Psoas muscle (tissue), 8 donors: Measurements from ENCODE around the gene TMEM132C. TPM values are rescaled to one million over a fixed set of nuclear protein-coding genes. Genes with fewer than 3 reads are reported as not detected.

ENCODE experiments used
- ATAC-seq, 4 donors: fragments of 200-7000 bp; cut with Tn5 transposase; one replicate each; pipeline ENCODE4 v1.9.1; 2020; ENCODE audit warnings: moderate library complexity in 3 of 4, mild to moderate bottlenecking in 2 of 4
- DNase-seq, 2 donors: peaks; one replicate each; pipeline ENCODE4 v3.0.0-alpha.2; 2020
- H3K27ac ChIP-seq: fragments of 200-600 bp; one replicate; pipeline ENCODE4 v1.8.0; 2022
- H3K27me3 ChIP-seq, 3 donors: fragments of 200-600 bp in 1 of 3; one replicate each; pipeline versions ENCODE4 v1.6.1 to v1.8.0; 2013 to 2022; ENCODE audit warnings: low read length in 2 of 3, mild to moderate bottlenecking in 2 of 3, moderate library complexity in 1 of 3; ENCODE audit not compliant: insufficient read depth in 3 of 3
- H3K36me3 ChIP-seq, 2 donors: fragments of 200-600 bp in 1 of 2; one replicate each; pipeline versions ENCODE4 v1.6.1 to v1.8.0; 2013 to 2022; ENCODE audit warnings: low read depth in 1 of 2, mild to moderate bottlenecking in 1 of 2, moderate library complexity in 1 of 2; ENCODE audit not compliant: insufficient read depth in 1 of 2
- H3K4me1 ChIP-seq: fragments of 200-600 bp; one replicate; pipeline ENCODE4 v1.8.0; 2022
- H3K4me3 ChIP-seq: fragments of 200-600 bp; one replicate; pipeline ENCODE4 v1.8.0; 2022; ENCODE audit warnings: mild to moderate bottlenecking
- H3K9me3 ChIP-seq: fragments of 200-600 bp; one replicate; pipeline ENCODE4 v1.8.0; 2022
- CTCF ChIP-seq: fragments of 200-600 bp; IDR thresholded peaks from one replicate; pipeline ENCODE4 v1.8.0; 2022; ENCODE audit warnings: antibody characterized with exemption
- WGBS, 3 donors: extraction: QIAGEN DNeasy Blood & Tissue Kit; methylation state at CpG; one replicate each; pipeline versions ENCODE4 v1.1.6 to v1.1.7; 2013; 5-methylcytosine and 5-hydroxymethylcytosine counted together
- intact Hi-C, 2 donors: fragments of 100-400 bp; cut with DNase I; formaldehyde crosslinking; loops; one replicate each; pipeline versions ENCODE4 v1.11.0 to v1.14.2; 2022
- polyA plus RNA-seq, 3 donors: library from polyadenylated mRNA; stranded (reverse); fragments of 200-250 nt; gene quantifications; one replicate each; pipeline ENCODE4 v1.2.3, GENCODE V29; 2013
- total RNA-seq, 4 donors: library from RNA; stranded (reverse); fragmentation: NEBNext Ultra II Directional in 2 of 4; extraction: Animal tissue kit (Norgen Biotek cat#: 25700) in 2 of 4; gene quantifications; one replicate each; pipeline versions ENCODE4 v1.2.1 to v1.2.4, GENCODE V29; 2021 to 2023
- donor health status: healthy with polysubstance abuse.
- donor health status: DM: no; HTN: no; CAD: no; lungs with moderate emphysema.
- donor health status: Bipolar disorder and iron deficiency.
- donor health status: healthy.
- donor health status: DM: yes; HTN: yes; CAD: no.
- donor health status: DM: no; HTN: no; CAD: no.
- donor health status: DM: no; HTN: no; CAD: no.
- donor health status: DM: yes; HTN: yes; CAD: no.

TMEM132C gene
- total and polyA plus RNA-seq, 7 donors: 0.16 to 0.77 (median 0.47) TPM

- TF ChIP-seq CTCF: no peak
- Histone ChIP-seq H3K4me1 (no peaks in the 10 kb centered on the region), H3K27ac (no peak overlapping the region), H3K9me3 (no peaks in the 10 kb centered on the region), H3K4me3 (no peak overlapping the region), H3K27me3 (no peaks in the 10 kb centered on the region), H3K36me3 (no peaks in the 10 kb centered on the region)
- WGBS, 3 donors: 10 to 20% (median 16%) methylated on average over 7 of the region's 7 CpGs
- intact Hi-C loops: no loop called here
- DNase-seq: no peak
- ATAC-seq: no peak
Measured at GRCh38 chr12:128581321-128581761, 314.4 kb downstream of the TMEM132C start.

GRCh38 chr12:128583453-128583852 lies 316.5 kb downstream of the TMEM132C start:
- intact Hi-C loops: no loop called here
- ATAC-seq (no peak), DNase-seq (no peak)
- H3K9me3 ChIP-seq: no peaks in the 10 kb centered on the region
- H3K4me1 ChIP-seq: no peaks in the 10 kb centered on the region
- TF ChIP-seq CTCF: no peak
- no peak overlapping the region for H3K27ac ChIP-seq
- no peaks in the 10 kb centered on the region for H3K36me3 ChIP-seq
- no peaks in the 10 kb centered on the region for H3K27me3 ChIP-seq
- 61 to 69% (median 61%) methylated on average over 9 of the region's 9 CpGs for WGBS, 3 donors
- H3K4me3 ChIP-seq: no peak overlapping the region

- 46 to 52% (median 48%) methylated on average over 7 of the region's 7 CpGs for WGBS, 3 donors
- H3K4me3 ChIP-seq: no peak overlapping the region
- intact Hi-C loops: no loop called here
- ATAC-seq (no peak), DNase-seq (no peak)
- H3K4me1 ChIP-seq: no peaks in the 10 kb centered on the region
- no peaks in the 10 kb centered on the region for H3K27me3 ChIP-seq
- H3K27ac ChIP-seq: no peak overlapping the region
- H3K36me3 ChIP-seq: no peaks in the 10 kb centered on the region
- no peak for TF ChIP-seq CTCF
- no peaks in the 10 kb centered on the region for H3K9me3 ChIP-seq
Measured at GRCh38 chr12:128586451-128587029, 319.6 kb downstream of the TMEM132C start.

GRCh38 chr12:128587918-128588317 lies 320.9 kb downstream of the TMEM132C start:
- Histone ChIP-seq H3K4me3 (no peak overlapping the region), H3K27ac (no peak overlapping the region), H3K4me1 (no peaks in the 10 kb centered on the region), H3K36me3 (no peaks in the 10 kb centered on the region), H3K9me3 (no peaks in the 10 kb centered on the region), H3K27me3 (no peaks in the 10 kb centered on the region)
- TF ChIP-seq CTCF: no peak
- intact Hi-C loops: no loop called here
- DNase-seq (no peak), ATAC-seq (no peak)
- 51 to 65% (median 64%) methylated on average over 2 of the region's 2 CpGs for WGBS, 3 donors

- no peak overlapping the region for H3K4me3 ChIP-seq
- intact Hi-C loops: no loop called here
- no peaks in the 10 kb centered on the region for H3K4me1 ChIP-seq
- 43 to 52% (median 50%) methylated on average over 6 of the region's 6 CpGs for WGBS, 3 donors
- no peaks in the 10 kb centered on the region for H3K36me3 ChIP-seq
- no peak overlapping the region for H3K27ac ChIP-seq
- TF ChIP-seq CTCF: no peak
- ATAC-seq (no peak), DNase-seq (no peak)
- no peaks in the 10 kb centered on the region for H3K9me3 ChIP-seq
- H3K27me3 ChIP-seq: peaks cover 0 to 7% (median 0%) of the 10 kb centered on the region in 3 donors
Measured at GRCh38 chr12:128592220-128592744, 325.3 kb downstream of the TMEM132C start.
